ENCODE results near the gene CFAP61.

The CFAP61 gene

DNA sequence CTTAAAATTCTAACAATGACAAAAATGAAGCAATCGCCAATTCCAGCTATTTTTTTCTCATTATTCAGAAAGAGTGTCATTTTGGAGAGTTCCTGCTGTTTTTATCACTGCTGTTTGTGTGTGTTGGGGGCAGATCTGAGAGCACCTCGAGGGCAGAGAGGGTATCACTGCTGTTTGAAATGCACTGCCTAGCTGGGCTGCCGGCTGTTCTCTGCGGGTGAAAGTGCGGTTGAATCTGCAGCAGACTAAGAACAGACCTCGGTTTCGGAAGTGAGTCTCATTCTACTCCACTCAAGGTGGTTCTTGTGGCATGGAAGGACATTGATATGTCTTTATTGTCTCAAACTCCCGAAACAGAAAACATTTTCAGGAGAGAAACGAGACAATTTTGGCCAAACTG is 333.9 kb downstream of the CFAP61 start:
- H3K9me3 ChIP-seq (ENCODE audit: severe bottlenecking) = no peaks in the 10 kb centered on the region
- H3K27ac ChIP-seq (ENCODE audit: poor library complexity, severe bottlenecking) = no peak overlapping the region
- no peak overlapping the region for H3K4me3 ChIP-seq (ENCODE audit: severe bottlenecking)
- no peaks in the 10 kb centered on the region for H3K36me3 ChIP-seq (ENCODE audit: low read depth)
- H3K27me3 ChIP-seq (ENCODE audit: insufficient read depth, poor library complexity, severe bottlenecking) = no peaks in the 10 kb centered on the region
- no peak for ATAC-seq (ENCODE audit: low read depth)
- no peak for TF ChIP-seq CTCF (IDR thresholded peaks at IDR 0.05; ENCODE audit: poor library complexity, severe bottlenecking)
- DNase-seq (ENCODE audit: low spot score) = no peak
- H3K4me1 ChIP-seq (ENCODE audit: insufficient read depth, poor library complexity, severe bottlenecking) = no peaks in the 10 kb centered on the region

- Histone ChIP-seq H3K27me3 (ENCODE audit: insufficient read depth, poor library complexity, severe bottlenecking) (no peaks in the 10 kb centered on the region), H3K9me3 (ENCODE audit: severe bottlenecking) (no peaks in the 10 kb centered on the region), H3K4me1 (ENCODE audit: insufficient read depth, poor library complexity, severe bottlenecking) (no peaks in the 10 kb centered on the region), H3K4me3 (ENCODE audit: severe bottlenecking) (no peak overlapping the region), H3K36me3 (ENCODE audit: low read depth) (no peaks in the 10 kb centered on the region), H3K27ac (ENCODE audit: poor library complexity, severe bottlenecking) (no peak overlapping the region)
- TF ChIP-seq CTCF (IDR thresholded peaks at IDR 0.05; ENCODE audit: poor library complexity, severe bottlenecking) = no peak
- DNase-seq (ENCODE audit: low spot score) (no peak), ATAC-seq (ENCODE audit: low read depth) (no peak)
These were observed 338.1 kb downstream of the CFAP61 start for GRCh38 chr20:20390393-20390792.

DNA sequence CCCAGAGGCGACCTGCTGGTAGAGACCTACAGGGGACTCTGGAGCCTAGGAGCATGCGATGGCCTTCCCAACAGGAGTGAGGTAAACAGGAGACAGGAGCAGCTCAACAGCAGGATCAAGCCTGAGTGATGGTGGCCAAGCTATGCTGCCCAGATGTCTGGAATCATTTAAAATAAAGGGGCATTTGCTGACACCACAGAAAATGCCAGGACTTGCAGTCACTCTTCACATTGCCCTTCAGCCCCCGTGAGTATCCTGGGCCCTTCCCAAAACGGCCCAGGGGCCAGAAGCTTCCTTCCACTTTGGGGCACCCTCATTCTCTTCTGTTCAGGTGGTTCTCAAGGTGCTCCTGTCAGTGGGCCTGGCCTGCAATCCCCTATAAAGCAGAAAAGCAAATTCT is 338.8 kb downstream of the CFAP61 start:
- DNase-seq (ENCODE audit: low spot score) (no peak), ATAC-seq (ENCODE audit: low read depth) (no peak)
- H3K27me3 ChIP-seq (ENCODE audit: insufficient read depth, poor library complexity, severe bottlenecking) = no peaks in the 10 kb centered on the region
- no peaks in the 10 kb centered on the region for H3K9me3 ChIP-seq (ENCODE audit: severe bottlenecking)
- no peak overlapping the region for H3K27ac ChIP-seq (ENCODE audit: poor library complexity, severe bottlenecking)
- H3K4me3 ChIP-seq (ENCODE audit: severe bottlenecking) = no peak overlapping the region
- no peaks in the 10 kb centered on the region for H3K4me1 ChIP-seq (ENCODE audit: insufficient read depth, poor library complexity, severe bottlenecking)
- no peak for TF ChIP-seq CTCF (IDR thresholded peaks at IDR 0.05; ENCODE audit: poor library complexity, severe bottlenecking)
- no peaks in the 10 kb centered on the region for H3K36me3 ChIP-seq (ENCODE audit: low read depth)

GRCh38 chr20:20391766-20392165 is 339.4 kb downstream of the CFAP61 start:
- no peak for DNase-seq (ENCODE audit: low spot score)
- no peak for TF ChIP-seq CTCF (IDR thresholded peaks at IDR 0.05; ENCODE audit: poor library complexity, severe bottlenecking)
- Histone ChIP-seq H3K27ac (ENCODE audit: poor library complexity, severe bottlenecking) (no peak overlapping the region), H3K4me1 (ENCODE audit: insufficient read depth, poor library complexity, severe bottlenecking) (no peaks in the 10 kb centered on the region), H3K4me3 (ENCODE audit: severe bottlenecking) (no peak overlapping the region), H3K9me3 (ENCODE audit: severe bottlenecking) (no peaks in the 10 kb centered on the region), H3K36me3 (ENCODE audit: low read depth) (no peaks in the 10 kb centered on the region), H3K27me3 (ENCODE audit: insufficient read depth, poor library complexity, severe bottlenecking) (no peaks in the 10 kb centered on the region)
- no peak for ATAC-seq (ENCODE audit: low read depth)

DNA sequence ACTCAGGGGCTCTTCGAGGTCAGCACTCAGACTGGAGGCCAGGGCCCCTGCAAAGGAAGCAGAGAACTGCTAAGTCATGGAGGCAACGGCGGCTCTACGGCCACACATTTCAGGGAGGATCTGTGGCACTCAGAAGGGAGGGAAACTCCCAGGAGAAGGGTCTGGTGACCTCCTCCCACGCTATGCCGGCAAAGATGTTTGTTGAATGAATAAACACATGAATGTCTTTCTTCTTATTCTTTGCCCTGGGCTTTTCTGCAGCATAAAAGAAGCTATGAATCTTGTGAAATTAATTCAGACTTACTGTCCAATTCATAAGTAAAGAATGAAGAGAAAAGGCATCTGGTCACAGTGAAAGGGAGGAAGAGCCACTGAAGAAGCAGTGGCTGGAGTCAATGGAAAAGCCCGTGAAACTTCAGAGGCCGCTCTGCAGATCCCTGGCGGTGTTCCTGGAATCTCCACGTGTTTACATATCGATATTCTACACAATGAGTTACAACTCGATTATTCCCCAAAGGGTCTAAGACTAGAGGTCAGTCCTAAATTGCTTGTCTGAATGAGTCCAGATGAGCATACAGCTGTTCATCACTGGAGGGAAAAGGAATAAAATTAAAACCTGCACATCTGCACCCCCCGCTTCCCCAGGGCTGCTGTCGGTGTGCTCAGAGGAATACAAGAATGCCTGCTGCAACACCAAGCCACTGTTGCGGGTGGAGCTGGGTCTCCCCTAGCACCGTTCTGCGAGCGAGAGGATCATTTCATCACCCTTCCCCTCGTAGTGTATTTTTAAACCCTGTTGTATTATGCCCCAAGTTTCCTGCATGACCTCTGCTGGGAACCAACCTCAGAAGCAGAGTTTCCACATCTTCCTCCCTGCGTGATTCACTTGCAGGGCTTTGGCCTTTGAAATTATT is 341.1 kb downstream of the CFAP61 start:
- H3K27ac ChIP-seq (ENCODE audit: poor library complexity, severe bottlenecking) = no peak overlapping the region
- no peak for DNase-seq (ENCODE audit: low spot score)
- no peak for TF ChIP-seq CTCF (IDR thresholded peaks at IDR 0.05; ENCODE audit: poor library complexity, severe bottlenecking)
- H3K27me3 ChIP-seq (ENCODE audit: insufficient read depth, poor library complexity, severe bottlenecking) = no peaks in the 10 kb centered on the region
- no peaks in the 10 kb centered on the region for H3K9me3 ChIP-seq (ENCODE audit: severe bottlenecking)
- no peak overlapping the region for H3K4me3 ChIP-seq (ENCODE audit: severe bottlenecking)
- H3K4me1 ChIP-seq (ENCODE audit: insufficient read depth, poor library complexity, severe bottlenecking) = no peaks in the 10 kb centered on the region
- no peaks in the 10 kb centered on the region for H3K36me3 ChIP-seq (ENCODE audit: low read depth)
- ATAC-seq (ENCODE audit: low read depth) = no peak
